GM21423 (cell line): Measurements from ENCODE around the gene ABR.

Experiments
- ATAC-seq: cut with Tn5 transposase; IDR thresholded peaks from one replicate; pipeline ENCODE4 v1.9.1; 2021; ENCODE audit warnings: mild to moderate bottlenecking, moderate library complexity; ENCODE audit not compliant: unreplicated experiment

ABR gene

DNA sequence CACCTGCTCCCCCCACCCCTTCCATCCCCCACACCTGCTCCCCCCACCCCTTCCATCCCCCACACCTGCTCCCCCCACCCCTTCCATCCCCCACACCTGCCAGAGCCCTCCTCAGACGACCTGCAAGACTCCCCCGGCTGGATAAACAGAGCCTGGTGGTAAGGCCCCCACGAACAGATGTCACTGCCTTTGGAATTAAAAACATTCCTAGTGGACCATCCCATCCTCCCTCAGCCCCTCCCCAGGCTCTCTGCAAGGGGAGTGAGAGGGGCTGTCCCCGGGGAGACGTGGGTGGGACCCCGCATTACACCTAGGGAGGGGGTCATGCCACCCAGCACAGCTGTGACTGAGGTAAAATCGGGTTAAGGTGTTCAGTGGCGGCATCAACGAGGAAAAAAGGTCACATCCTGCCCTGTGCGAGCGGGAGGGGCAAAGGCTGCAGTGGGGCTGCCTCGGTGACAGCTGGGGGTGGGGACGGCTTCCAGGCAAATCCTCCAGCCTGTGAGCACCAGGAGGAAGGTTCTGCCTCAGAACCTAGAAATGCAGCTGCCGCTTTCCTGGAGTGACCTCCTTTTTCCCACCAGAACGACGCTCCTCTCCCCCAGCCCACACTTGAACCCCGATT is 144.1 kb downstream of the ABR start:
- ATAC-seq: no peak

DNA sequence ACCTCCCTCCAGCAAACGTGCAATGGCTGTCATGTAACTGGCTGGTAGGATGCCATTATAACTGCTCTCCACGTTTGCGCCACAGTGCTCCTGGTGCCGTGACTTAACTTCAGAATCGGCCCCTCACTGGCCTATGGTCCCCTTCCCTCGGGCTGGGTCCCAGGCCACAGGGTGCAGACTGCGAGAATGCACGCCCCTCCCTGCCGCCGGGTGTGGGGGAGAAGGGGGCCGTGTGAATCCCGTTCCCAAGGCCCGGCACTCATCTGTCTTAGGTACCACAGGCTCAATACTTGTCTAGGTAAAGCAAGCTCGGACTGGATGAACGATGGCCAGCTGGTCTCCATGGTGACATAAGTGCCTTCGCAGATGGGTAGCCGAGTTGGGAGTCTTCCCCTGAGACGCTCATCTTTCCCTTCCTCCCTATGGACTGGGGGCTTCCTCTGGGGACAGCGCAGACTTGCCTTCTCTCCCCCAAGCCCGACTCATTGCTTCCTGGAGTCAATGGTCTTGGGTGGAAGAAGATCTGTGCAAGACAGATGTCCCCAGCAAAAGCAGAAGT is 145.1 kb downstream of the ABR start:
- no peak for ATAC-seq

DNA sequence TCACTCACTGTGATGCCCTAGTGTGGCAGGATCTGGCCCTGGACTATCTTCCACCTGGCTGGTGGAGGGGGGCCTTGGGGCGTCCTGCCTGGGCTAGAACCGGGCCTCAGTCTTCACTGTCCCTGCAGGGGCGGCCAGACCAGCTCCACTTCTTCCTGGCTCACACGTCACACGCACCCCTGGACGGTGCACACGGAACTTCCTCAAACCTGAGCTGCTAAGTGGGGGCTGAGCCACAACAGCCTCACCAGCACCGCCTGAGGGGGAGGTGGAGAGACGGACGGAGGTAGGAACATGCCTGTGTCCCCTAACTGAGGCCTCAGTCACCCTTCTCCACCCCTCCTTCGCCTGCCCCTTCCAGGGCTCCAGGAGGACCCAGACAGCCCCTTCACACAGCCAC is 146.3 kb downstream of the ABR start:
- no peak for ATAC-seq

DNA sequence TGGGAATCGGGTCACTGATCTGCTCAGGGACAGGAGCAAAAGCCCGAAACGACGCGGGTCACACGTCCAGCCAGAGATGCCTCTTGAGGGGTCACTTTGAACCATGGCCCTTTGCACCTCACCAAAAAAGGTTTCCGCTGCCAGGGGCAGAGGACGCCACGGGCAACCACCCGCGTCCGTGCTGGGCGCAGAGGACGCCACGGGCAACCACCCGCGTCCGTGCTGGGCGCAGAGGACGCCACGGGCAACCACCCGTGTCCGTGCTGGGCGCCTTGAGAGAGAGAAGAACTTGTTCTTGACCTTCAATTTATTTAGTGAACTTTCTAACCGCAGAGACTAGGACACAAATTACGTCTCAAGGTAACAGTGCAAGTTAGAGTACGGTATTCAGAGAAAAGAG is 147.4 kb downstream of the ABR start:
- no peak for ATAC-seq

DNA sequence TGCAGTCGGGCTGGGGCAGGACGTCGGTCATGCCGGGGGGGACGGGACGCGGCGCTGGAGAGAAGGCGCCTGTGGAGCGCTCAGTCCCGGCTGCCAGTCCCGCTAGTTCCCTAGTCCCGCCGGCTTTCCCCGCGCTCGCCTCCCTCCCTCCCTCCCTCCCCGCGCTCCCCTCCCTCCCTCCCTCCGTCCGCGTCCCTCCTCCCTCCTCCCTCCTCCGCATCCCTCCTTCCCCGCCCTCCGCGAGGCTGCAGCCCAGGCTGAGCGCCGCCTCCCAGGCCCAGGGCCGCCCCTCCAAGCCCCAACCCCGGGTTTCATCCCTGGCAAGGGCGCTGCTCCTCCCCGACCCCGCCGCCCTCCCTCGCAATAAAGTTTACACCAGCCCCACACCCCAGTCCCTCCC is 148.1 kb downstream of the ABR start:
- no peak for ATAC-seq

DNA sequence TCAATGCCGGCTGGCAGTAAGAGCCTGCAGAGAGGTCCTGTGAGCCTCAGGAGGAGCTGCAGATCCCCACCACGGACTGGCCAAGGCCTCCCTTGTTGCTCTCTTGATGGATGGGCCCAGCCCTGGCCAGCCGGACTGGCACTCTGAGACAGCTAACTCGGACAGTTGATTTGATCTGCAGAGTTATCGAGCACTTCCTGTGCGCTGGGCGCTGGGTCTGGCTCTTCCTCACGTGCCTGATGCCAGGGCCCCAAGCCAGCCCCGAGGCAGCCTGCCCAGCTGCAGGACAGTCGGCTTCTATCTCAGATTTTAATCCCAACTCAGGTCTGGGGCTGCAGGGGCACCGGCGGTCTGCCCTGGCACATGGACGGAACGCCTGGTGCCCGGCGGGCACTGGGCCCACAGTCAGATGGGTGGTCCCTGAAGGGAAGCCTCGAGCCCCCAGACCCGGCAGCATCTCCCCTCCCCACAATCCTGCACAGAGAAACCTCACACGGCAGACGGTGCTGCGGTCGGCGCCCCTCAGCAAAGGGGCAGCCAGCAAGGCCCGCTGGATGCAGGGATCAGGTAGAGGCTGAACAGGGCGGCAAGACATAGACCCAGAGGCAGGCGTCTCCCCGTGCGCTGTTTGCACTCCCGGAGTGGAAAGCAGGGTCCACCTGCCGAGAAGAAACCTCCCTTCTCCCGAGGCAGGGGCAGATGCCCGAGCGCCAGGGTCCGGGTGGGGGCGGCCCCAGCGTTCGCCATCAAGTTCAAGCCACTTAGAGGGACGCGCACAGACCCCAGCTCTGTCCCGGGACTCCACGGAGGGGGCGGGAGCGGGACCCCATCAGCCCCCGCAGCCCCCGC is 148.9 kb downstream of the ABR start:
- no peak for ATAC-seq

DNA sequence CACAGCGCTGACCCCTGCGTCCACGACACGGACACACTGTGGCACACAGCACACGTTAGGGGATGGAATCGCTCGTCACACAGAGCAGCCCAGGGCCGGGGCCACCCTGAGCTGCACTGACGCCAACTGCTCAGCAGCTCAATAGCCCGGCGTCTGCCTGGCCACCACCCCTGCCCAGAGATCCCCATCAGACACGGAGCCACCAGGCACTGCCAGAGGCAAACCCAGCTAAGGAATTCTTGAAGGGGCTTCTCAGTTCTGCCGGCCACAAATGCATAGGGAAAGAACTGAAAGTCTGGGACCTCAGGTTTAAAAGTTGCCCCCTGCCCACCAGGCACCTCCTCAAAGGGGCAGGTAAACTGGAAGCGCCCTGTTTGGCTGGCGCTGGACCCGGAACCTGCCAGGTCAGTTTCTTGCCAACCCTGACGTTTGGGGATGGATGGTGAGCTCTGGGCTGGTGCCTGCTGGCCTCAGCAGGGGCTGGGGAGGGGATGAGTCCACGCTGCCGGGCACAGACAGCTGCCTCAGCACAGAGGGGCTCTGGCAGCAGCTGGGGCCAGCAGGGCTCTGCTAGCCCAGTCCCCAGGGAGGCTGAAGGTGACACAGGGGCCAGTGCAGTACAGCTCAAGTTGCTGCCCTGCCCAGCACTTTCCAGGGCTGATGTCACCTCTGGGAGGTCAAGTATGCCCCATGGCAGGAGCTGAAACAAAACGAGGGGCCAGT is 149.7 kb downstream of the ABR start:
- no peak for ATAC-seq

DNA sequence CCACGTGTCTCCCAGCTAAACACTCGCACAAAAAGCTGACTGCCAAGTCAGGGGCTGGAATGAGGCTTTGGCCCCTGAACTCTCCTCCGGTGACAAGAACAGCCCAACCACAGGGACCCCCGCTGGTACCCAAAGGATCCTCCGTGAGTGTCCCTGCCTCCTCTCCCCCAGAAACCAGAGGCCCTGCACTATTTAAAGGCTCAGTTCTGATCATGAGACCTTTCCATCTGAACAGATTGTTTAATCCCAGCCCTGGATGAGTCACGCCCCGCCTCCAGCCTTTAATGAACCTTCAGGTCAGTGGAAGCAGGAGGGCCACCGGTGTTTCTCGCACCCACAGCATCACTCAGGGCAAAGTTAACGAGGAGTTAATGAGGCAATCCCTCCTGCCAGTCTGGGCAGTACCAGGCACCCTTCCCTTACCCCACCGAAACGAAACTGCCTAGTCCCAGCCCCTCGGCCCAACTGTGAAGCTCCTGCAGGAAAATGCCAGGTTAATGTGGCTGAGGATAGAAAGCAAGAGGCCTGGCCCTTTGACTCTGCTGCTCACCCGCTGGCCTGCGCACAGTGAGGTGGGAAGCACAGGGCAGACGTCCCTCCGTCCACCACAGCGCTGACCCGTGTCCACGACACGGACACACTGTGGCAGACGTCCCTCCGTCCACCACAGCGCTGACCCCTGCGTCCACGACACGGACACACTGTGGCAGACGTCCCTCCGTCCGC is 150.4 kb downstream of the ABR start:
- no peak for ATAC-seq

DNA sequence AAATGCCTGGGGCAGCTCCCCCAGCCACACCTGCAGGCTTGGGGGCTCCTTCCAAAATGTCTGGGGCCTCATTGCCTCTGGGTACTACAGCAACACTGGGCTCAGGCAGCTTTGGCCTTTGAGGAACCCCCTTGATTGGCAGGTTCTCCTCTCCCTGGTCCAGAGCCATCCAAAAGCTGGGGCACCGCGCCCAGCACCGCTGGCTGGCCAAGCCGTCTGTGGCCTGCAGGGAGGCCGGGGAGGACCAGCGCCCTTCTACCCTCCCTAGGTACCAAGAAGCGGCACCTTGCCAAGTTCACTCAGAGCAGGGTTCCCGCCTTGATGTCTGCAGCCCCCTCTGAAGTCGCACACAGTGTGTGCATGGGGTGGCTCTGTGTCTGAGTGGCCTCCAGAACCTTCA is 152.7 kb downstream of the ABR start:
- no peak for ATAC-seq

DNA sequence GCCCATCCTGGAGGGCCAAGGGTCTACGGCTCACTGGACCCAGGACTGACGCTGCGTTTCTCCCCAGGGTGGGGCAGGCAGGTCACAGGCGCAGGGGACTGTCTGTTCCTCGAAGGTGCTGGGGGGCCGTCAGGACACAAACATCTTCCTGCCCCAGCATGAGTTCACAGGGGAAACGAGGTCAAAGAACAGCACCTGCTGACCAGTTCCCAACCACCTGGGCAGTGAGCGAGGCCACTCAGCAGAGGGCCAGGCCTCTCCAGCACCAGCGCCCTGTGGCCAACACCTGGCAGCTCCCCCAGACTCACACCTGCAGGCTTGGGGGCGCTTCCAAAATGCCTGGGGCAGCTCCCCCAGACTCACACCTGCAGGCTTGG is 153.2 kb downstream of the ABR start:
- no peak for ATAC-seq

DNA sequence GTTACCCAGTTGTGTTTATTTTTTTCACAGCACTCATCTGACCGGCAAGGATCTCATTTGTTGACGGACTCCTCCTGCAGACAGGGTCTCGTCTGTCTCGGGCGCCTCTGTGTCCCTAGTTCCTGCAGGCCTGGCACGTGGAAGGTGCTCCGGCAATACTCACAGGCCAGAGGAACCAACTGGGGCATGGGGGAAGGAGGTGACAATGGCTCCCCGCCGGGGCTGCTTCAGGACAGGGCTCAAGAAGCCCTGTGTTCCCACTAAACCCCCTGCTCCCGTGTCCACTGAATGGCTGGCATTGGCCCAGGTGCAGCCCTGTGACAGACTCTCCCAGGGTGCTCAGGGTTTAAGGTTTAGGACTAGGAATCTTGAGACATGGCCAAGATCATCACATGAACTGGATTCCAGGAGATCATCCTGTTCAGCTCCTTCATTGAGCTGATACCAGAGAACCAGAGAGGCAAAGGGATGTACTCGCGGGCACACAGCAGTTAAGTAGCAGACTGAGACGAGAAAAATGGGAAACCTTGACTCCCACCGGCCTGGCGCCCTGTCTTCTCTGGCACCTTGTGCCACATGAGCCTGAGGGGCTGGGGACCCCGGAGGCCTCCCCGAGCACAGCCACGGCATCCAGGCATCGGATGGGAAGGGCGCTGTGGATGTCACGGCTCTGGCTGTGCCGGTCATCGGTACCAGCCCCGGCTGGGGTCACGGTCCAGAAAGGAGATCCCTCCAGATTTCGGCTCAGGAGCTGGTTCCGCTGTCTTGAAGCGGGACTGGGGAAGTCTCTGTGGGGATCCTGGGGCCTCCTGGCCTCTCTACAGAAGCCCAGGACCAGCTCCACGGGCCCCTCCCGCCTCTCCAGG is 153.8 kb downstream of the ABR start:
- no peak for ATAC-seq

DNA sequence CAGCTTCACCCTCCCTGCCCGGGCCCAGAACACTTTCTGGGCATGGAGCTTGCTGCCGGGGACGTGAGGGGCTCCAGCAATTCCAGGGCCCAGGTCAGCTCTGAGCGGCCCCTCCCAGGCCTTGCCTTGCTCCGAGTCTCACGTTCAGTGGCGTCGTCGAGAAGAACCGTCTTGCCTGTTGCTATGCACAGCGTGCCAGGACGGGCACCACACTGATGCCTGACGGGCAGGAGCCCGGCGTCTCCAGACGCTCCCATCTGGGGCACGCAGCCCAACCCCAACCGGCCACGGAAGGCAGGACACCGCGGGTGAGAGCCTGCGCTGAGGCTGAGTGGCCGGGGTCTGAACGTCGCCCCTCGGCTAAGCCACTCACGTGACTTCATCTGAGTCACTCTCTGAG is 155.7 kb downstream of the ABR start:
- ATAC-seq: no peak

DNA sequence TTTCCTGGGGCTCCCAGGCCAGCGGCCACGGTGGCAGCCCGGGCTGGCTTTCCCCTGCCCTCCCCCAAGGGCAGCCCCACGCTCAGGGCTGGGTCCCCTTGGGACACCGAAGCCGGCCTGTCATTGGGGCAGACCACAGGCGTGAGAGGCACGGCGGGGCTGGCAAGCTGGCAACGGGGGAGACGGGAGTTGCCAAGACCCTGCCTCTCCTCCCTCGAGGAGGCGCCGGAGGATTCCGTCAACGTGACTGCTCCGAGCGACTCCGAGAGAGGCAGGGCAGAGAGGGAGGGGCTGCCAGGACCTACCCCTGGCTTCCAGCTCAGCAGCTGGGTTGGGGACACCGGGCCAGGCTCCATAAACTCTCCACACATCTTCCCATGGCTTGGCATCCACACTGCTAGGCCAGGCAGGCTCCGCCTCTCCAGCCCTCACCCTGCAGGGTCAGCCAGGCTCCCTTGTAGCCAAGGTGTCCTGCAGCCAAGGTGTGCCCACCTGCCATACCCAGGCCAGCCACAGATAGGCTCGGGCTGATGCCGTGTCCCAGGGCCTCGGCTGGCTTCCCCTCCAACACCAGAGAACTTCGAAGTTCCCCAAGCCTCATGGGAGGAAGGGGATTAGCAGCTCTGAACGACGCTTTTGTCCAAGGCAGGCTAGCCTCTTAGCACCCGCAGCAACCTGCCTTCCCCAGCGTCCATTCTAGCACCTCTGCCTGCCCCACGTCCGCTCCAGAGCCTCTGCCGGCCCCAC is 157.3 kb downstream of the ABR start:
- no peak for ATAC-seq

DNA sequence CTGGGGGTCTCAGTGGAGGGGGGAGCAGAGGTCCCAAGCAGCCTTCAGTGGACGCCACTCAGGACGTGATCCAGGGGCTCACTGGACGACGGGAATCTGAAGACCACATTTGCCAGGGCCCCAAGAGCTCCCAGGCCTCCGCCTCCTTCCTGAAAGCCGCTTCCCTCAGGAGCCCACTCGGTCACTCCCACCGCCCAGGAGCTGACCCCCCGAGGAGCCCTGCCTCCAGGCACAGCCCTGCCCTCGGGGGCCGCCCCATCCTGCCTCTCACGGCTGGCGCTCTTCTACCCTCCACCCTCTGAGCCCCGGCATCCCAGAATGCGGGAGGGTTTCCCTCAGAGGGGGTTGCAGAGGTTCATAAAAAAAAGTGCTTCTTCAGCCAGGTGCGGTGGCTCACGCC is 158.6 kb downstream of the ABR start:
- ATAC-seq: no peak

DNA sequence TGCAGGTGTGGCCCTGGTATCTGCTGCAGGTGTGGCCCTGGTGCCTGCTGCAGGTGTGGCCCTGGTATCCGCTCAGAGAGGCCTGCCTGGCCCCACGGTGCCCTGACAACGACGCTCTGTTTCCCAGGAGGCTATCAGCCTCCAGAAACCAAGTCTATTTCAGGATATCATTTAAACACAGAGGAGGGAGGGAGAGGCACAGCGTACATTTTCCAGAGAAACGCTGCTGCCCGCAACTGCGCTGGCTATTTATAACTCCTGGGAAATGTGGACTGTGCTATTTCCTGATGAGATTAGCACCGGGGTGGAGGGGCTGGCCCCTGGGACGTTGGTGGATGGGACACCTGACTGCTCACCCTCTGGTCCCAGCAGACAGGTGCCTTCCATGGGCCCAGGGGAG is 160.3 kb downstream of the ABR start:
- no peak for ATAC-seq

DNA sequence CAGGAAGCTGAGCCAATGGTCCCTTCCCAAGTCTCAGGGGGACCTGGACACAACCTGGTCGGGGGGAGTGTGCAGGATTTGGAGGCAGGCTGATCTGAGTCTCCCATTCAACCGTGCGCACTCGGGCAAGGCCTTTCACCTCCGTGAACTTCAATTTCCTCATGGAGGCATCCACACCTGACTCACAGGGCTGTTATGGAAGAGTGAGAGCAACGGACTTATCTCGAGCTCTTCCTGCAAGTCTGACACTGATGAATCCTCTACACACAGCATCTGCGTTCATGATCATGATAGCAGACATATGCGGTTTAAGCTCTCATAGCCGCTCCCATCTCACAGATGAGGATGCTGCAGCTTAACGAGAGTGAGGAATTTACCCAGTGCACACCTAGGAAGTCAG is 161.2 kb downstream of the ABR start:
- no peak for ATAC-seq

DNA sequence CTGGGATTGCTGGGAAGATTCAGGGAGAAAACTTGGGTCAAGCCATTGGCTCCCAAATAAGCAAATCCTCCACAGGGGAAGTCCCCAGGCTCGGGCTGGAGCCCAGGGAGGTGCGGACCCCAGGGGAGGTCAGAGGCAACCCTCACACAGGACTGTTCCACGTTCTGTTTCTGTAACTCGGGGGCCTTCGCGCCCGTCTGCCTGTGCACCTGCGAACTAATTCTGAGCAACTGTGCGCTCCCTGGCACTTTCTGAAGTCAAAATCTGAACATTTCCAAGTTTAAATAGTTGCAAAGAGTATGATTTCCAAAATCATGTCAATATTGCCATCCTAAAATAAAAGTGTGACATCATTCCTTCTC is 166.1 kb downstream of the ABR start:
- no peak for ATAC-seq

DNA sequence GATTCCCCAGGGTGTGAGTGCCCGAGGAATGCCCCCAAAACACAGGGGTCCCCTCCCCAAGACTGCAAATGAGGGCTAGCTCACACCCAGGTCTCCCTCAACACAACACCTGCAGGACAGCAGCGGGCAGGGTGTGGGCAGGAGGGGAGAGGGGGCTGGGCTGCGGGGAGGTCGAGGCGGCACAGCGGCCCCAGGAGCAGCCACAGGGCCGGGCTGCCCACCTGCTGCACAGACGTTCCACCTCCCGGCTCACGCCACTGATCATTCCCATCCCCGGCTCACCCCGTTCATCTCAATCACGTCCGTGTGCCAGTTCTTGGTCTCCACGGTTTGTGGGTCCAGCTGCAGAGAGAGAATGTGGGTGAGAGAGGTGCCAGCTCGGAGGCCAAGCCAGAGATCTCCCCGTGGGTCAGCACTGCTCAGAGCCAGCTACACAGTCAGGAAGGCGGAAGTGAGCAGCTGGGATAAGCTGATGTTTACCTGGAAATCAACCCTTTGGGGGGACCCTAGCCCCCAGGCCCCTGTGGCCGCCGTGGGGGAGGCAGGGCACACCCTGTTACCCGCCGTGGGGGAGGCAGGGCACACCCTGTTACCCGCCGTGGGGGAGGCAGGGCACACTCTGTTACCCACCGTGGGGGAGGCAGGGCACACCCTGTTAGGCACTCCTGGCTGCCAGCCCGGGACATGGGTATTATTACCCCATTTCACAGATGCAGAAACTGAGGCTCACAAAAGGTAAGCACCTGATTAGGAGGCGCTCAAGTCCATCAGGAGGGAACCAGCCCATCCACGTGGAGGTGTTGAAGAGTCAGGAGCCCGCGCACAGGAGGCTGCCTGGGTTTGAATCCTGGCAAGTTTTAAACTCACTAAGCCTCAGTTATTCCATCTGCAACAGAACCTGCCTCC is 166.7 kb downstream of the ABR start:
- ATAC-seq: no peak
